ENCODE data around the gene SLC6A11. TPM values are rescaled to one million over a fixed set of nuclear protein-coding genes. Genes with fewer than 3 reads are reported as not detected.

Gene SLC6A11
- total RNA-seq, 1 donor from 2014 or later, result 2.7 TPM

DNA sequence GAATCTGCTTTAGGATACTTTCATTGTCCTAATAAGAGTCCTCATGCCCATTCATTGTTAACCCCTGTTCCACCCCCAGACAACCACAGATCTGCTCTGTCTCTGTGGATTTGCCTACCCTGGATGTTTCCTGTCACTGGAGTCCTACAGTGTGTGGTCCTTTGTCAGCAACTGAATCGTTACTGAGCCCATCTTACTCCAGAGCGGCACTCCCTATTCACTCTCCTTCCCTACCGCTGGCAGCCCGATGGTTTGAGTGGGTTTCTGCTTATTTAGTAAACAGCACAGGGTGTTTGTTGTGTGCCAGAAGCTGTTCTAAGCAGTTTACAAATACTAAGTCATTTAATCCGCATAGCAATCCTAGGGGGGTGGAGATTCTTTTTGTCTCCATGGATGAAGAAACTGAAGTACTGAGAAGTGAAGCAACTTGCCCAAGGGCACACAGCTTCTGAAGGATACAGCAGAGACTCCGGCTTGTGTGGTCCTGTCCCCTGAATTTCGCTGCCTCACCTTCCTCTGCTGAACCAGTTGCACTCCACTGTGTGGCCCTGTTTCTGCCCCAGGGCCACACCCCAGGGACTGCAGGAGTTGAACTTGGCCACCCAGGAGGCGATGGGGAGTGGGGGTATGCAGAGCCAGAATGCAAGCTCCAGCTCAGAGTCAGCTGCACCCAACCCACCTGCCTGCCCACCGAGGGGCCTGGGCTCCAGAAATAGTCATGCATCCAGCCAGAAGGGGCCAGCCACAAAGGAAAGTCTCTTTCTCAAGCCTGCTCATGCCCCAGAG is 120.0 kb downstream of the SLC6A11 start:
- H3K27ac Mint-ChIP-seq, result no peak overlapping the region
- peaks cover 59% of the 10 kb centered on the region for H3K27me3 Mint-ChIP-seq (ENCODE audit: low read depth)
- H3K36me3 Mint-ChIP-seq, result no peaks in the 10 kb centered on the region
- H3K9me3 Mint-ChIP-seq, result no peaks in the 10 kb centered on the region
- TF ChIP-seq, protein P1, sequence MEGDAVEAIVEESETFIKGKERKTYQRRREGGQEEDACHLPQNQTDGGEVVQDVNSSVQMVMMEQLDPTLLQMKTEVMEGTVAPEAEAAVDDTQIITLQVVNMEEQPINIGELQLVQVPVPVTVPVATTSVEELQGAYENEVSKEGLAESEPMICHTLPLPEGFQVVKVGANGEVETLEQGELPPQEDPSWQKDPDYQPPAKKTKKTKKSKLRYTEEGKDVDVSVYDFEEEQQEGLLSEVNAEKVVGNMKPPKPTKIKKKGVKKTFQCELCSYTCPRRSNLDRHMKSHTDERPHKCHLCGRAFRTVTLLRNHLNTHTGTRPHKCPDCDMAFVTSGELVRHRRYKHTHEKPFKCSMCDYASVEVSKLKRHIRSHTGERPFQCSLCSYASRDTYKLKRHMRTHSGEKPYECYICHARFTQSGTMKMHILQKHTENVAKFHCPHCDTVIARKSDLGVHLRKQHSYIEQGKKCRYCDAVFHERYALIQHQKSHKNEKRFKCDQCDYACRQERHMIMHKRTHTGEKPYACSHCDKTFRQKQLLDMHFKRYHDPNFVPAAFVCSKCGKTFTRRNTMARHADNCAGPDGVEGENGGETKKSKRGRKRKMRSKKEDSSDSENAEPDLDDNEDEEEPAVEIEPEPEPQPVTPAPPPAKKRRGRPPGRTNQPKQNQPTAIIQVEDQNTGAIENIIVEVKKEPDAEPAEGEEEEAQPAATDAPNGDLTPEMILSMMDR (IDR thresholded peaks at IDR 0.05; ENCODE audit: unreplicated experiment), result no peak
- no peak overlapping the region for H3K4me3 Mint-ChIP-seq
- no peak for DNase-seq (ENCODE audit: low spot score in 2 of 2, unreplicated experiment in 2 of 2)
- H3K4me1 Mint-ChIP-seq, result no peaks in the 10 kb centered on the region

DNA sequence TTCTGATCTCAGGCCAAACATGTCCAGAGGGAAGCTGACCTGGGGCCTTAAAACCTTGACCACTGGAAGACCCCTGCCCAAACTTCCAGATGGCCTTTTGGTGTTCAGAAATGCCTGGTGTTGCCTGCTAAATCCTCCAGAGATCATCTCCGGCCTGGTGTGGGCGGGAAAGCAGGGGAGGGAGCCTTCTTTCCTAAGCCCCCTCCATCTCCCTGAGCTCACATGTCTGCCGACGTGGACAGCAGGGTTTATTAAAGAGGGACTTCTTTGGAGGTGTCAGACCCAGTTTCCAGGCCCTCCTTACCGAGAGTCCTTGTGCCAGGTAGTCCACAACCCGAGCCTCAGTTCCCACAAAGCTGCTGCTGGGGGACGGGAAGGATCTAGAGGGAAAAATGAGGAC is 120.7 kb downstream of the SLC6A11 start:
- no peaks in the 10 kb centered on the region for H3K4me1 Mint-ChIP-seq
- DNase-seq (ENCODE audit: low spot score in 2 of 2, unreplicated experiment in 2 of 2), result no peak
- H3K27ac Mint-ChIP-seq, result no peak overlapping the region
- peaks cover 57% of the 10 kb centered on the region for H3K27me3 Mint-ChIP-seq (ENCODE audit: low read depth)
- TF ChIP-seq, protein P1 (IDR thresholded peaks at IDR 0.05; ENCODE audit: unreplicated experiment), result no peak
- no peak overlapping the region for H3K4me3 Mint-ChIP-seq
- H3K36me3 Mint-ChIP-seq, result no peaks in the 10 kb centered on the region
- no peaks in the 10 kb centered on the region for H3K9me3 Mint-ChIP-seq

DNA sequence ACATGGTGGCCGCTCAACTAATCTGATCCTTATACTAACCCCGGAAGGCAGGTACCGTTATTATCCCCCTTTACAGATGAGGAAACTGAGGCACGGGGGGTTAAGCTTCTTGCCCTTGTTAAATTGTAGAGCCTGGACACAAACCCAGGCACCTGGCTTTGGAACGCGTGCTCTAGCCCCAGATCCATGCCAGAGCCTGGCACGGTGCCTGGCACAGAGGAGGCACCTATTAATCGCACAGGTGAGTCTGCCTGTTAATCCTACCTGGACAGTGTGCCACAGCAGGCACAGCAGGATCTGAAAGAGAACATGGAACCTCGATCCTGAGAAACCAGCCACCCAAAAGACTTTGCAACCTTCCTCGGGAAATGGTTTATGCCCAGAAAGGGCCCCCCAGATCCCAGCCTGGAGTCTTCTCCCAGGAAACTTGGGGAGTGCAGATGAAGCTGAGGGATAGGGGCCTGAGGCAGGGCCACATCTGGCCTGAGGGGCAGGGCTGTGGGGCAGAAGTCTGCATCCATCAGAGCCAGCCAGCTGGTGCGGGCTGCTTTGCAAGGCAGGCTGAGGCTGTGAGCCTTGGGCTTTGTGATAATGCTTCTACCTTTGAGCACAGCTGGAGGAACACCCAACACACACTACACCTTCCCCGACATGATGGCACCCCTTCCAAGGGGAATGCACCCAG is 121.3 kb downstream of the SLC6A11 start:
- Mint-ChIP-seq H3K9me3 (no peaks in the 10 kb centered on the region), H3K27me3 (ENCODE audit: low read depth) (peaks cover 56% of the 10 kb centered on the region), H3K4me3 (no peak overlapping the region), H3K4me1 (no peaks in the 10 kb centered on the region), H3K36me3 (no peaks in the 10 kb centered on the region), H3K27ac (no peak overlapping the region)
- TF ChIP-seq, protein P1 (IDR thresholded peaks at IDR 0.05; ENCODE audit: unreplicated experiment), result no peak
- no peak for DNase-seq (ENCODE audit: low spot score in 2 of 2, unreplicated experiment in 2 of 2)

DNA sequence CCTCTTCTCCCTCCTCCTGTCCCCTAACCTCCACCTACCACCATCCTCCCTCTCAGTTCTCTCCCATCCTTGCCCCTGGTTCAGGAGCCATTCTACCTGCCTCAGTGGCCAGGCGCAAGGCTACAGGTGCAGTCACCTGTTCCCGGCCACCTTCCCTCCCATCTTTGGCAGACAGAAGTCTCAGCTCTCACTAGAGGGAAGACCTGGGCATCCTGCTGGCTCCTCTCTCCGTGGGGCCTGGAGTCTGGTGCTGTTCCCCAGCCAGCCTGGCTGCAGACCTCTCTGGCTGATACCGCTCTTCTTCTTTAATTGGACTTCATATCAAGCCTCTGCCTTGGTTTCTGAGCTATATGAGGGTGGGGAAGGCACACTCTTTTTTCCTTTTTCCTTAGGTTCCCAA is 123.5 kb downstream of the SLC6A11 start:
- no peak overlapping the region for H3K27ac Mint-ChIP-seq
- no peaks in the 10 kb centered on the region for H3K36me3 Mint-ChIP-seq
- H3K4me3 Mint-ChIP-seq, result no peak overlapping the region
- no peaks in the 10 kb centered on the region for H3K4me1 Mint-ChIP-seq
- TF ChIP-seq, protein P1 (IDR thresholded peaks at IDR 0.05; ENCODE audit: unreplicated experiment), result no peak
- H3K9me3 Mint-ChIP-seq, result no peaks in the 10 kb centered on the region
- peaks cover 50% of the 10 kb centered on the region for H3K27me3 Mint-ChIP-seq (ENCODE audit: low read depth)
- no peak for DNase-seq (ENCODE audit: low spot score in 2 of 2, unreplicated experiment in 2 of 2)

- Mint-ChIP-seq H3K27ac (no peak overlapping the region), H3K9me3 (no peaks in the 10 kb centered on the region), H3K4me1 (no peaks in the 10 kb centered on the region), H3K4me3 (no peak overlapping the region), H3K36me3 (no peaks in the 10 kb centered on the region), H3K27me3 (ENCODE audit: low read depth) (peaks cover 49% of the 10 kb centered on the region)
- no peak for DNase-seq (ENCODE audit: low spot score in 2 of 2, unreplicated experiment in 2 of 2)
- TF ChIP-seq, protein P1 (IDR thresholded peaks at IDR 0.05; ENCODE audit: unreplicated experiment), result no peak
Observed at GRCh38 chr3:10940106-10940505, 124.1 kb downstream of the SLC6A11 start.

All from mesothelial cell of epicardium (in vitro differentiated cells).